ENCODE data around the gene ADAMTS9.

- no peak for TF ChIP-seq CTCF (IDR thresholded peaks at IDR 0.05; ENCODE audit: low read depth, low read length, missing input control)
- TF ChIP-seq JUND (IDR thresholded peaks at IDR 0.05), result peak in 1 of 2 donors; percentile 16
- no peak for TF ChIP-seq MAX (IDR thresholded peaks at IDR 0.05)
- TF ChIP-seq GABPA (IDR thresholded peaks at IDR 0.05 in 1 of 2, conservative IDR thresholded peaks at IDR 0.05 in 1 of 2), result no peak
- no peak for TF ChIP-seq HNF4G (IDR thresholded peaks at IDR 0.05)
- no peak for TF ChIP-seq YY1 (IDR thresholded peaks at IDR 0.05)
- TF ChIP-seq SP1 (IDR thresholded peaks at IDR 0.05), result peak; percentile 51
- no peak for TF ChIP-seq TAF1 (conservative IDR thresholded peaks at IDR 0.05)
- TF ChIP-seq RAD21 (IDR thresholded peaks at IDR 0.05), result peak; percentile 32 to 50
- TF ChIP-seq, protein P1, sequence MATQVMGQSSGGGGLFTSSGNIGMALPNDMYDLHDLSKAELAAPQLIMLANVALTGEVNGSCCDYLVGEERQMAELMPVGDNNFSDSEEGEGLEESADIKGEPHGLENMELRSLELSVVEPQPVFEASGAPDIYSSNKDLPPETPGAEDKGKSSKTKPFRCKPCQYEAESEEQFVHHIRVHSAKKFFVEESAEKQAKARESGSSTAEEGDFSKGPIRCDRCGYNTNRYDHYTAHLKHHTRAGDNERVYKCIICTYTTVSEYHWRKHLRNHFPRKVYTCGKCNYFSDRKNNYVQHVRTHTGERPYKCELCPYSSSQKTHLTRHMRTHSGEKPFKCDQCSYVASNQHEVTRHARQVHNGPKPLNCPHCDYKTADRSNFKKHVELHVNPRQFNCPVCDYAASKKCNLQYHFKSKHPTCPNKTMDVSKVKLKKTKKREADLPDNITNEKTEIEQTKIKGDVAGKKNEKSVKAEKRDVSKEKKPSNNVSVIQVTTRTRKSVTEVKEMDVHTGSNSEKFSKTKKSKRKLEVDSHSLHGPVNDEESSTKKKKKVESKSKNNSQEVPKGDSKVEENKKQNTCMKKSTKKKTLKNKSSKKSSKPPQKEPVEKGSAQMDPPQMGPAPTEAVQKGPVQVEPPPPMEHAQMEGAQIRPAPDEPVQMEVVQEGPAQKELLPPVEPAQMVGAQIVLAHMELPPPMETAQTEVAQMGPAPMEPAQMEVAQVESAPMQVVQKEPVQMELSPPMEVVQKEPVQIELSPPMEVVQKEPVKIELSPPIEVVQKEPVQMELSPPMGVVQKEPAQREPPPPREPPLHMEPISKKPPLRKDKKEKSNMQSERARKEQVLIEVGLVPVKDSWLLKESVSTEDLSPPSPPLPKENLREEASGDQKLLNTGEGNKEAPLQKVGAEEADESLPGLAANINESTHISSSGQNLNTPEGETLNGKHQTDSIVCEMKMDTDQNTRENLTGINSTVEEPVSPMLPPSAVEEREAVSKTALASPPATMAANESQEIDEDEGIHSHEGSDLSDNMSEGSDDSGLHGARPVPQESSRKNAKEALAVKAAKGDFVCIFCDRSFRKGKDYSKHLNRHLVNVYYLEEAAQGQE (IDR thresholded peaks at IDR 0.05), result peak; percentile 64
- TF ChIP-seq EGR1 (IDR thresholded peaks at IDR 0.05; ENCODE audit: low read depth in 2 of 2), result no peak
- TF ChIP-seq ATF3 (IDR thresholded peaks at IDR 0.05), result no peak
- TF ChIP-seq RXRA (IDR thresholded peaks at IDR 0.05), result peak; percentile 60 to 65
Observed at GRCh38 chr3:64548200-64548889, 139.5 kb downstream of the ADAMTS9 start.

Measured in liver (tissue), 3 donors.